ENCODE results near the gene BMP4. TPM values are rescaled to one million over a fixed set of nuclear protein-coding genes. Genes with fewer than 3 reads are reported as not detected.

BMP4 gene
- polyA plus RNA-seq, 3 donors: 2.3 to 8.9 (median 7.8) TPM

GRCh38 chr14:53969326-53969725 lies 12.7 kb upstream of the BMP4 start:
- no peak overlapping the region for H3K27ac ChIP-seq (ENCODE audit: low read depth, low read length)

- no peak overlapping the region for H3K27ac ChIP-seq (ENCODE audit: low read depth, low read length)
- 88 to 93% (median 92%) methylated on average over 3 of the region's 3 CpGs for WGBS, 3 donors
Measured at GRCh38 chr14:53968726-53969125, 12.1 kb upstream of the BMP4 start.

- 30 to 83% (median 74%) methylated on average over 2 of the region's 2 CpGs for WGBS, 3 donors
- no peak overlapping the region for H3K27ac ChIP-seq (ENCODE audit: low read depth, low read length)
Measured at GRCh38 chr14:53967606-53968005, 11.0 kb upstream of the BMP4 start.

GRCh38 chr14:53964249-53964648 lies 7.6 kb upstream of the BMP4 start:
- no peak overlapping the region for H3K27ac ChIP-seq (ENCODE audit: low read depth, low read length)
- WGBS, 3 donors: 72 to 79% (median 79%) methylated on average over 4 of the region's 4 CpGs

GRCh38 chr14:53963320-53964227 lies 6.9 kb upstream of the BMP4 start:
- 9 to 12% (median 11%) methylated on average over 51 to 55 of the region's 55 CpGs for WGBS, 3 donors
- H3K27ac ChIP-seq (ENCODE audit: low read depth, low read length): no peak overlapping the region

- no peak overlapping the region for H3K27ac ChIP-seq (ENCODE audit: low read depth, low read length)
- 47 to 53% (median 50%) methylated on average over 6 of the region's 6 CpGs for WGBS, 3 donors
Measured at GRCh38 chr14:53962953-53963319, 6.3 kb upstream of the BMP4 start.

- 87 to 92% (median 88%) methylated on average over 2 of the region's 2 CpGs for WGBS, 3 donors
- no peak overlapping the region for H3K27ac ChIP-seq (ENCODE audit: low read depth, low read length)
Measured at GRCh38 chr14:53958628-53959027, 2.0 kb upstream of the BMP4 start.

GRCh38 chr14:53957739-53958138 lies 1.1 kb upstream of the BMP4 start:
- no peak overlapping the region for H3K27ac ChIP-seq (ENCODE audit: low read depth, low read length)

- no peak overlapping the region for H3K27ac ChIP-seq (ENCODE audit: low read depth, low read length)
- WGBS, 3 donors: 0 to 6% (median 2%) methylated on average over 50 to 52 of the region's 52 CpGs
Measured at GRCh38 chr14:53955671-53956426, 776 bp downstream of the BMP4 start.

GRCh38 chr14:53955229-53955556 lies 1.4 kb downstream of the BMP4 start:
- no peak overlapping the region for H3K27ac ChIP-seq (ENCODE audit: low read depth, low read length)
- 1 to 8% (median 2%) methylated on average over 17 of the region's 17 CpGs for WGBS, 3 donors

- no peak overlapping the region for H3K27ac ChIP-seq (ENCODE audit: low read depth, low read length)
- WGBS, 3 donors: 1% methylated on average over 53 of the region's 53 CpGs
Measured at GRCh38 chr14:53954551-53955228, 1.9 kb downstream of the BMP4 start.

- H3K27ac ChIP-seq (ENCODE audit: low read depth, low read length): peak overlapping the region; percentile 76
- 0 to 1% (median 1%) methylated on average over 49 to 51 of the region's 51 CpGs for WGBS, 3 donors
Measured at GRCh38 chr14:53953828-53954550, 2.6 kb downstream of the BMP4 start.

GRCh38 chr14:53953002-53953827 lies 3.4 kb downstream of the BMP4 start:
- WGBS, 3 donors: 1 to 2% (median 1%) methylated on average over 53 to 72 of the region's 72 CpGs
- H3K27ac ChIP-seq (ENCODE audit: low read depth, low read length): peak overlapping the region; percentile 76

GRCh38 chr14:53952533-53952932 lies 4.1 kb downstream of the BMP4 start:
- WGBS, 3 donors: 8 to 35% (median 27%) methylated on average over 10 of the region's 10 CpGs
- H3K27ac ChIP-seq (ENCODE audit: low read depth, low read length): no peak overlapping the region

GRCh38 chr14:53951627-53952303 lies 4.9 kb downstream of the BMP4 start:
- 21 to 68% (median 58%) methylated on average over 32 of the region's 32 CpGs for WGBS, 3 donors
- no peak overlapping the region for H3K27ac ChIP-seq (ENCODE audit: low read depth, low read length)

- H3K27ac ChIP-seq (ENCODE audit: low read depth, low read length): no peak overlapping the region
- WGBS, 3 donors: 67 to 74% (median 73%) methylated on average over 6 of the region's 6 CpGs
Measured at GRCh38 chr14:53951243-53951626, 5.4 kb downstream of the BMP4 start.

GRCh38 chr14:53950031-53950793 lies 6.4 kb downstream of the BMP4 start:
- H3K27ac ChIP-seq (ENCODE audit: low read depth, low read length): no peak overlapping the region
- 95 to 97% (median 95%) methylated on average over 24 of the region's 24 CpGs for WGBS, 3 donors
